RWPE1 (cell line): ENCODE results near the gene CDC26.
"Not testable (repeated sequence)": the region's sequence is repeated elsewhere in the genome, so short reads cannot be mapped to it uniquely, and the experiment has no call there.

ENCODE experiments used
- CTCF ChIA-PET: fragments of 350-600 bp; sonication (Branson Sonifier 250); formaldehyde crosslinking; extraction: SDS; loops from one replicate; lab custom pipeline; 2021; lab: Yijun Ruan, JAX
- POLR2A ChIA-PET: fragments of 400-600 bp; formaldehyde crosslinking; extraction: SDS; loops from one replicate; lab custom pipeline; 2020; ENCODE audit warnings: antibody characterized with exemption; ENCODE audit not compliant: low non-redundant PET; lab: Yijun Ruan, JAX
- DNase-seq: peaks from one replicate; pipeline ENCODE4 v3.0.0; 2012; ENCODE audit warnings: low spot score
- H3K27ac ChIP-seq: fragments of 450-650 bp; 2 replicates; pipeline ENCODE4 v1.5.1; 2017
- TF ChIP-seq, protein P1 (sequence below): fragments of 450-650 bp; conservative IDR thresholded peaks from 2 replicates; pipeline ENCODE4 v1.5.1; 2017; ENCODE audit warnings: low read depth, mild to moderate bottlenecking

Gene CDC26

DNA sequence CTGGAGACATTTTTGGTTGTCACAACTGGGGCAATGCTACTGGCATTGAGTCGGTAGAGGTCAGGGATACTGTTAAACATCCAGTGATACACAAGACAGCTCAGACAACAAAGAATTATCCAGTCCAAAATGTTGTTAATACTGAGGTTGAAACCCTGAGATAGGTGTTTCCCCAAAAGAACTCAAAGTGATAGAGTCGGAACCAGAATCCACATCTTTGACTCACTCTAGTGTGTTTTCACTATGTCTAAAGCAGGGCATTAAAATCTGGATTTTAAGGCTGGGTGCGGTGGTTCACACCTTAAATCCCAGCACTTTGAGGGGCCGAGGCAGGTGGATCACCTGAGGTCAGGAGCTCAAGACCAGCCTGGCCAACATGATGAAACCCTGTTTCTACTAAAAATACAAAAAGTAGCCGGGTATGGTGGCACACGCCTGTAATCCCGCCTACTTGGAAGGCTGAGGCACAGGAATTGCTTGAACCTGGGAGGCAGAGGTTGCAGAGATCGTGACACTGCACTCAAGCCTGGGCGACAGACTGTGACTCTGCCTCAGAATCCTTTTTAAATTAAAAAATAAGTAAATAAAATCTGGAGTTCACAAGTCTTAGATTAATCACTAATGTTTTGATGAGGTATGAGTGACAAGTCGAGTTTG lies 37.0 kb downstream of the CDC26 start:
- ChIA-PET POLR2A (no interaction called here), CTCF (interaction anchor here (0.7 kb wide), 1 partner anchor 88 kb away, joined by 4 read pairs; the partner anchor contains the start of gene SLC31A2)
- no peak for DNase-seq
- TF ChIP-seq, protein P1, sequence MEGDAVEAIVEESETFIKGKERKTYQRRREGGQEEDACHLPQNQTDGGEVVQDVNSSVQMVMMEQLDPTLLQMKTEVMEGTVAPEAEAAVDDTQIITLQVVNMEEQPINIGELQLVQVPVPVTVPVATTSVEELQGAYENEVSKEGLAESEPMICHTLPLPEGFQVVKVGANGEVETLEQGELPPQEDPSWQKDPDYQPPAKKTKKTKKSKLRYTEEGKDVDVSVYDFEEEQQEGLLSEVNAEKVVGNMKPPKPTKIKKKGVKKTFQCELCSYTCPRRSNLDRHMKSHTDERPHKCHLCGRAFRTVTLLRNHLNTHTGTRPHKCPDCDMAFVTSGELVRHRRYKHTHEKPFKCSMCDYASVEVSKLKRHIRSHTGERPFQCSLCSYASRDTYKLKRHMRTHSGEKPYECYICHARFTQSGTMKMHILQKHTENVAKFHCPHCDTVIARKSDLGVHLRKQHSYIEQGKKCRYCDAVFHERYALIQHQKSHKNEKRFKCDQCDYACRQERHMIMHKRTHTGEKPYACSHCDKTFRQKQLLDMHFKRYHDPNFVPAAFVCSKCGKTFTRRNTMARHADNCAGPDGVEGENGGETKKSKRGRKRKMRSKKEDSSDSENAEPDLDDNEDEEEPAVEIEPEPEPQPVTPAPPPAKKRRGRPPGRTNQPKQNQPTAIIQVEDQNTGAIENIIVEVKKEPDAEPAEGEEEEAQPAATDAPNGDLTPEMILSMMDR = no peak
- H3K27ac ChIP-seq = no peak overlapping the region

DNA sequence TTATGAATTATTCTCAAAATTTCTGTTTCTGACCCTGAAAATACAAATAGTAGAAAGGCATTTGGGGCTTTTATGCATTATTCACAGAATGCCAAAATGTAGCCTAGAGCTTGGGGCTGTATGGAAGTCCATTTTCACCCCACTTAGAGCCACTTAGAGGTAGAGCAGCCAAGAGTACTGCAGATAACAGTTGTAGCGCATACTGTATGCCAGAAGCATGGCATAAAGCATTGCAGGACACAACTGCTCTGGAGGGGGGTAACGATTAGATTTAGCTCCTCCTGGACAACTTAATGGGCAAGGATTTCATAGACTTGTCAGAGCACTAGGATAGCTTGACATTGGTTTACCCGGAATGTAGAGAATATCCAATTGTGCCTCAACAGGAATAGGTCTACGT lies 38.3 kb downstream of the CDC26 start:
- TF ChIP-seq, protein P1 = no peak
- ChIA-PET POLR2A (no interaction called here), CTCF (interaction anchor here (0.6 to 0.7 kb wide), 2 partner anchors 111 to 917 kb away, joined by 3 to 6 read pairs; no protein-coding TSS in a partner anchor)
- no peak for DNase-seq
- no peak overlapping the region for H3K27ac ChIP-seq

DNA sequence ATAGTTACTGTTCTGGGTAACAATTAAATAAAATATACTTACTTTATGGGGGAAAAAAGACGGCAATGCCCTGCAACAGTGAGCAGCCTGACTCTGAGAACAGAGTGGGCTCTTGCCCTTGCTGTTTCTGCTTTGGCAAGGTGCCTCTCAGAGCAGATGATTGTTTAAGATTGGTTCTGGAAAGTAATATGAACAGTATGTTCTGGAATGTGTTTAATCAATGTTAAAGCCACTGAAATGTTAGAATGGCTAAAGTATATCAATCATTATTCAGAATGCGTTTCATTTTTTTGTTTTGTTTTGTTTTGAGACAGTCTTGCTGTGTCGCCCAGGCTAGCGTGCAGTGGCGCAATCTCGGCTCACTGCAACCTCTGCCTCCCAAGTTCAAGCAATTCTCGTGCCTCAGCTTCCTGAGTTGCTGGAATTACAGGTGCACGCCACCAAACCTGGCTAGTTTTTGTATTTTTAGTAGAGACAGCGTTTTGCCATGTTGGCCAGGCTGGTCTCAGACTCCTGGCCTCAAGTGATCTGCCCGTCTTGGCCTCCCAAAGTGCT lies 39.6 kb downstream of the CDC26 start:
- H3K27ac ChIP-seq, CTCF ChIA-PET, DNase-seq, POLR2A ChIA-PET: not testable (repeated sequence)

DNA sequence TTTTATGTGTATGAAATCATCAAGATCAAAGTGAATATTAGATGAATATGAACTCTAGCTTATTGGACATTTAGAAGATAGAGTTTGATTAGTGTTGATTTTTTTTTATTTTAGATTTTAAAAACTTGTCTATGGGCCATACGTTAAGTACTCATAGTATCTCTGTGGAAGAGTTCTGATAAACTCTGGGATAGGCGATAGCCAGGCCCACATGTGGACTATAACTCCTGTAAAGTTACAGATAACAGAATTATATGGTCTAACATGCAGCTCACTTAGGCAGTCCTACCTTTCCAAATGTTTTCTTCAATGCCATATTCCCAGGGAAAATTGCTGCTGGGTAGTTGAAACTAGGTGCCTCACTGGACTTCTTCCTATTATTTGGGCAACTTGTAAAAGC lies 43.7 kb downstream of the CDC26 start:
- DNase-seq = no peak
- H3K27ac ChIP-seq = no peak overlapping the region
- ChIA-PET CTCF (interaction anchor here (0.7 kb wide), 1 partner anchor 328 kb away, joined by 3 read pairs; no protein-coding TSS in a partner anchor), POLR2A (no interaction called here)
- TF ChIP-seq, protein P1 = no peak

DNA sequence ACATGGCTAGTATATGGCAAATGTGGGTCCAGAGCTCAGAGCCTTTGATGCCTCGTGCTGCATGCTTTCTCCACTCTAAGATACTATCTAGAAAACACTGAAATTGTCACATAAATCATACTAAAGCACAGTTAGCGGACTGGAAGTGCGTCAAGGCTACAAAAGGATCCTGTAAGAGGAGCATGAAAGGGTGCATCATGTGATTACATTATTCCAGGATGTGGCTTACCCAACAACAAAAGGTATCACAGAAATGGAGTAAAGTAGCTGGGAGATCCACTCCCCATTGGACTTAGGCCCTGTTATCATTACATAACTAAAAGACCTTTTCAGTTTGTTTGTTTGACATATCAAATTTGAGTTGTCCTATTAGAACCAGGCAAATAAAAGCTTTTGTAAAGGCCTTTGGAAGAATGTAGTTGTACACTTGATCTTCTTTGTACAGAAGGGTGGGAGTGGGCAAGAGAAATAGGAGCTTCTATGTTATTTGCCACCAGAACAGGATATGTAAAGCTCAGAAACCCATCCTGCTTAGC lies 47.2 kb downstream of the CDC26 start:
- ChIA-PET CTCF (no interaction called here), POLR2A (no interaction called here)
- TF ChIP-seq, protein P1 = no peak
- DNase-seq = no peak
- H3K27ac ChIP-seq = no peak overlapping the region

DNA sequence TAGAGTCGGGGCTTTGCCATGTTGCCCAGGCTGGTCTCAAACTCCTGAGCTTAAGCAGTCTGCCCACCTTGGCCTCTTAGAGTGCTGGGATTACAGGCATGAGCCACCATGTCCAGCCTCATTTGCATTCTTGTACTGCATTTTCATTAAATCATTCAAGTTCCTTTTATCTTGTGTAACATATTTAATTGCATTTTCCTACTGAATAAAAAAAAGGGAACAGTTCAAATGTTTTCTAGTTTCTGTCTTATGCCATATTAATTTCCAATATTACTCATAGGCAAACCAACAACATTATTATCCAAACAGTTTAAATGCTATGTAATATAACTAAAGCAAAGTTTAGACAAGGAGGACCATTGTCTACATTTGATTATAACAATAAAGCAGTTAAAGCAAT lies 47.9 kb downstream of the CDC26 start:
- TF ChIP-seq, protein P1 = no peak
- POLR2A ChIA-PET = no interaction called here
- no peak overlapping the region for H3K27ac ChIP-seq
- DNase-seq = no peak
- CTCF ChIA-PET = no interaction called here

DNA sequence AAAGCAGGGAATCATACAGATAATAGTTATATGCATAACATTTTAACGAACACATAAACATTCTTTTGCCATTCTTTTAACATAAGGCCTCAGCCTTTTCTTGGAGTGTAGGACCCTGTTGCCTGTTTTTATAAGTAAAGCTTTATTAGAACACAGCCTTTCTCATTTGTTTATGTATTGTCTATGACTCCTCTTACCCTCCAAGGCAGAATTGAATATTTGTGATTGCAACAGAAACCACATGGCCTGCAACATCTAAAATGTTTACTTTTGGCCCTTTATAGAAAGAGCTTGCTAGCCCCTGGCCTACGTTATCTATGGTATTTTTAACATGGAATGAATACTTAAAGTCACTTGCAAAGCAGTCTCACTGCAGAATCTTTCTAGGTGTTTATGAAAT lies 51.4 kb downstream of the CDC26 start:
- ChIA-PET CTCF (interaction anchor here (0.6 kb wide), 1 partner anchor 30 kb away, joined by 3 read pairs; no protein-coding TSS in a partner anchor), POLR2A (no interaction called here)
- TF ChIP-seq, protein P1 = no peak
- no peak for DNase-seq
- no peak overlapping the region for H3K27ac ChIP-seq
